ENCODE data around the gene IFT80. TPM values are rescaled to one million over a fixed set of nuclear protein-coding genes. Genes with fewer than 3 reads are reported as not detected.

The IFT80 gene
- total RNA-seq, 1 experiment from 2014 or later: 19.3 TPM

DNA sequence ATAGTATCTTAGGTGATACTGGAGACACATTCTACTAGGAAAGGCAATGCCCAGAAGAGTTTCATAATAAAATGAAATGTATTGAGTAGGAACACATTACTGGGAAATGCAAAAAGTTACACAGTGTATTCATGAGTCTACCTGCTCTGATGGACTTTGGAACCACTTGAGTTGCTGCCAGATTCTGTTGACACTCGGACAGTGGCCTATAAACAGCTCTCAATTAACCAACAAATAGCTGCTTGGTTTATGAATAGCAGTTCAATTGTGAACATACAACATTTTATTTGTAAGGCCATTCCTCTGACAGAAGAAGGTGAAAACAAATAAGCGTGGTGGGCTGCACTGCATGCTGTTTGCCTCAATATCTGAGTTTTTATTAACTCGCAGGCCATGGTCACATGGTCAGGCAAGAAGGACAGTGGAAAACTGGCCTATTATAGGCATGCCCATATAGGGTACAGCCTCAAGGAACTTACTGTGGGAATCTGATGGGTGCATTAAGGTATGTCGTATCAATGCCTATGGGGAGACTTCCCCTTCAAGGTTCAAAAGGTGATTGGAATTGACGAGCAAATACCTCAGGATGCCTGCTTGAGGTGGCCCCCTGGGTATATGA is 107.6 kb downstream of the IFT80 start:
- Mint-ChIP-seq H3K4me3 (ENCODE audit: unreplicated experiment) (no peak overlapping the region), H3K4me1 (ENCODE audit: low read depth, unreplicated experiment) (peaks cover 6% of the 10 kb centered on the region), H3K36me3 (ENCODE audit: insufficient read depth, unreplicated experiment) (no peaks in the 10 kb centered on the region), H3K9me3 (ENCODE audit: unreplicated experiment) (no peaks in the 10 kb centered on the region), H3K27ac (ENCODE audit: unreplicated experiment) (no peak overlapping the region), H3K27me3 (ENCODE audit: insufficient read depth, unreplicated experiment) (no peaks in the 10 kb centered on the region)
- DNase-seq: no peak
- Histone ChIP-seq H3K36me3 (ENCODE audit: control insufficient read depth, insufficient read depth, low read length) (no peaks in the 10 kb centered on the region), H3K4me1 (peaks cover 3% of the 10 kb centered on the region), H3K27me3 (replicated peaks; ENCODE audit: control insufficient read depth, insufficient read depth, low read length) (no peaks in the 10 kb centered on the region), H3K9me3 (no peaks in the 10 kb centered on the region), H3K4me3 (ENCODE audit: low read depth, low read length) (no peak overlapping the region)
- TF ChIP-seq, protein P1, sequence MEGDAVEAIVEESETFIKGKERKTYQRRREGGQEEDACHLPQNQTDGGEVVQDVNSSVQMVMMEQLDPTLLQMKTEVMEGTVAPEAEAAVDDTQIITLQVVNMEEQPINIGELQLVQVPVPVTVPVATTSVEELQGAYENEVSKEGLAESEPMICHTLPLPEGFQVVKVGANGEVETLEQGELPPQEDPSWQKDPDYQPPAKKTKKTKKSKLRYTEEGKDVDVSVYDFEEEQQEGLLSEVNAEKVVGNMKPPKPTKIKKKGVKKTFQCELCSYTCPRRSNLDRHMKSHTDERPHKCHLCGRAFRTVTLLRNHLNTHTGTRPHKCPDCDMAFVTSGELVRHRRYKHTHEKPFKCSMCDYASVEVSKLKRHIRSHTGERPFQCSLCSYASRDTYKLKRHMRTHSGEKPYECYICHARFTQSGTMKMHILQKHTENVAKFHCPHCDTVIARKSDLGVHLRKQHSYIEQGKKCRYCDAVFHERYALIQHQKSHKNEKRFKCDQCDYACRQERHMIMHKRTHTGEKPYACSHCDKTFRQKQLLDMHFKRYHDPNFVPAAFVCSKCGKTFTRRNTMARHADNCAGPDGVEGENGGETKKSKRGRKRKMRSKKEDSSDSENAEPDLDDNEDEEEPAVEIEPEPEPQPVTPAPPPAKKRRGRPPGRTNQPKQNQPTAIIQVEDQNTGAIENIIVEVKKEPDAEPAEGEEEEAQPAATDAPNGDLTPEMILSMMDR (IDR thresholded peaks at IDR 0.05; ENCODE audit: insufficient read depth in 1 of 2, low read depth in 1 of 2, low read length in 1 of 2, severe bottlenecking in 1 of 2, unreplicated experiment in 1 of 2): no peak
- ChIA-PET CTCF (no interaction called here), POLR2A (no interaction called here)
- no TSS peak for BruUV-seq (replicated peaks)
- intact Hi-C loops (cut with micrococcal nuclease; ENCODE audit: unreplicated experiment): no loop called here

DNA sequence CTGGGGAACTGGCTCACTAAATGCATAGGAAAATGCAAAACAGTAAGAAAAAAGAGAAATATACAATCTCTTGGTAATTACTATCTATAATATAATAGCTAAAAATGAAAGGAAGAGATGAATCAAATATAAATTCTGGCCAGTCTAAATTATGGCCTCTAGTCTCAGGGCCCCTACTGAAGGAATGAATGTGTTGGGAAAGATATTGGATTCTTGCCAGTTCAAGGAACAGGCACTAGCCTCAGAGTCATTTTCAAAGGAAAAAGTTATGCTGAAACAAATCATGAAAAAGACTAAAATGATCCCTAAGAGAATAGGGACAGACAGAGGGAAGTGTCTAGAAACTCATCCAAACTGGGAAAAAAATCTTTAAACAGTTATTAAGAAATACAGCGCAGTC is 111.4 kb downstream of the IFT80 start:
- POLR2A ChIA-PET: no interaction called here
- CTCF ChIA-PET: no interaction called here

DNA sequence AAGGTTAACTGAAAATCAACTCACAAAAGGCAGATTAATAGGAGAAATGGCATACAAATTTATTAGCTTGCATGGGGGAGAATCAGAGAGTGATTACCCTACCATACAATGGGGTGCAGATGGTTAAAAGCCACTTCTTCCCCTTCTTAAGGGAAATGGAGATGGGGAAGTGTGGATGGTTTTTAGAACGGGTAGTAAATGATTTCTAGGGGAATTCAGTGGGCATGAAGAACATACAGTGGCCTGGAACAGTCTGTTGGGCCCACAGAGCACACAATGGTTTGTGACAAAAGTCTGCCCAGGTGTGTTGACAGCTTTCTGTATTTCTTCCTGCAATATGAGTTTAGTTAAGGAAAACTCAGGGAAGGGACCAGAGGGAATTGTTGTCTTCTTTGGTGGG is 112.8 kb downstream of the IFT80 start:
- CTCF ChIA-PET: no interaction called here
- Histone ChIP-seq H3K36me3 (ENCODE audit: control insufficient read depth, insufficient read depth, low read length) (no peaks in the 10 kb centered on the region), H3K27me3 (replicated peaks; ENCODE audit: control insufficient read depth, insufficient read depth, low read length) (no peaks in the 10 kb centered on the region), H3K4me3 (ENCODE audit: low read depth, low read length) (no peak overlapping the region), H3K4me1 (no peaks in the 10 kb centered on the region; the same call in 1 of the 2 replicates), H3K9me3 (no peaks in the 10 kb centered on the region)
- no TSS peak for BruUV-seq (replicated peaks)
- TF ChIP-seq, protein P1 (IDR thresholded peaks at IDR 0.05; ENCODE audit: insufficient read depth in 1 of 2, low read depth in 1 of 2, low read length in 1 of 2, severe bottlenecking in 1 of 2, unreplicated experiment in 1 of 2): no peak
- no peak overlapping the region for H3K4me3 Mint-ChIP-seq (ENCODE audit: unreplicated experiment)
- no peak for DNase-seq
- H3K36me3 Mint-ChIP-seq (ENCODE audit: insufficient read depth, unreplicated experiment): no peaks in the 10 kb centered on the region
- no peak overlapping the region for H3K27ac Mint-ChIP-seq (ENCODE audit: unreplicated experiment)
- intact Hi-C loops (cut with micrococcal nuclease; ENCODE audit: unreplicated experiment): no loop called here
- H3K27me3 Mint-ChIP-seq (ENCODE audit: insufficient read depth, unreplicated experiment): no peaks in the 10 kb centered on the region
- no peaks in the 10 kb centered on the region for H3K9me3 Mint-ChIP-seq (ENCODE audit: unreplicated experiment)
- POLR2A ChIA-PET: no interaction called here
- H3K4me1 Mint-ChIP-seq (ENCODE audit: low read depth, unreplicated experiment): peaks cover 4% of the 10 kb centered on the region

More for the DNA sequence above, 111.4 kb downstream of the IFT80 start:
- Histone ChIP-seq H3K36me3 (ENCODE audit: control insufficient read depth, insufficient read depth, low read length) (no peaks in the 10 kb centered on the region), H3K9me3 (no peaks in the 10 kb centered on the region), H3K4me1 (no peaks in the 10 kb centered on the region; the same call in 1 of the 2 replicates), H3K27me3 (replicated peaks; ENCODE audit: control insufficient read depth, insufficient read depth, low read length) (no peaks in the 10 kb centered on the region), H3K4me3 (ENCODE audit: low read depth, low read length) (no peak overlapping the region)
- Mint-ChIP-seq H3K4me3 (ENCODE audit: unreplicated experiment) (no peak overlapping the region), H3K36me3 (ENCODE audit: insufficient read depth, unreplicated experiment) (no peaks in the 10 kb centered on the region), H3K27ac (ENCODE audit: unreplicated experiment) (no peak overlapping the region), H3K4me1 (ENCODE audit: low read depth, unreplicated experiment) (peaks cover 6% of the 10 kb centered on the region), H3K27me3 (ENCODE audit: insufficient read depth, unreplicated experiment) (no peaks in the 10 kb centered on the region), H3K9me3 (ENCODE audit: unreplicated experiment) (no peaks in the 10 kb centered on the region)
- TF ChIP-seq, protein P1 (IDR thresholded peaks at IDR 0.05; ENCODE audit: insufficient read depth in 1 of 2, low read depth in 1 of 2, low read length in 1 of 2, severe bottlenecking in 1 of 2, unreplicated experiment in 1 of 2): no peak
- DNase-seq: no peak
- BruUV-seq (replicated peaks): no TSS peak
- intact Hi-C loops (cut with micrococcal nuclease; ENCODE audit: unreplicated experiment): no loop called here

Measured in Caco-2 (cell line).